ENCODE measurements around the gene TECR. TPM values are rescaled to one million over a fixed set of nuclear protein-coding genes. Genes with fewer than 3 reads are reported as not detected.

Gene TECR
- total RNA-seq, 2 donors from 2014 or later, result 100 to 139 TPM

GRCh38 chr19:14517446-14517839 is 12.0 kb upstream of the TECR start:
- ATAC-seq (replicated peaks), result no peak
- H3K27me3 Mint-ChIP-seq, result no peaks in the 10 kb centered on the region
- H3K36me3 Mint-ChIP-seq (ENCODE audit: low read depth), result peaks cover 56% of the 10 kb centered on the region
- H3K4me1 Mint-ChIP-seq, result peaks cover 46% of the 10 kb centered on the region
- peak overlapping the region; percentile 92 for H3K27ac Mint-ChIP-seq
- peak overlapping the region; percentile 99 for H3K4me3 Mint-ChIP-seq
- no peaks in the 10 kb centered on the region for H3K9me3 Mint-ChIP-seq

DNA sequence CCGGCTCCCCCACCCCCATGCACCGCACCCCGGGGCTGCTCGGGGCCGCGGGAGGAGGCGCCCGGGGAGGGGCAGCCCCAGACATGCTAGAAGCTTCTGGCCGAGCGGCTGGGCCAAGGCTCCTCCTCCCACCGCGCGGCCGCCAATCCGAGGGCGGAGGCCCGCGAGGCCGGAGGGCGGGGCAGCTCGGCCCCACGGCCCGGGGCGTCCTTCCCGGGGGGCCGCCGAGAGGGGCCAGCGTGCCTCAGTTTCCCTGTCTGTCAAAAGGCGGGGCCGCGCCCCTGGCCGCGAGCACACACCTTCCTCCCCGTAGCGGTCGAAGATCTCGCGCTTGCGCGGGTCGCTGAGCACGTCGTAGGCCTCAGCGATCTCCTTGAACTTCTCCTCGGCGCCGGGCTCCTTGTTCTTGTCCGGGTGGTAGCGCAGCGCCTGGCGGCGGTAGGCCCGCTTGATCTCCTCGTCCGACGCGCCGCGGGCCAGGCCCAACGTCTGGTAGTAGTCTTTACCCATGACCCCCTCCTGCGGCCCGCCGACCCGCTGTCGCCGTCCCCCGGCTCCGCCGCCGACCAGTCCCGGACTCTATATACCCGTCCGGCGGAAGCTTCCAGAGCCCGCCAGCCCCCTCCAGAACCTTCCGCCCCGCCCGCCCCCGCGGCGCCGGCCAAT is 11.4 kb upstream of the TECR start, which contains the start of gene DNAJB1:
Gene DNAJB1, minus strand, starts transcription at position 558 of the 666 bp plus-strand sequence. Its CDS starts 48 bp downstream, at position 510.
- no peaks in the 10 kb centered on the region for H3K27me3 Mint-ChIP-seq
- H3K36me3 Mint-ChIP-seq (ENCODE audit: low read depth), result peaks cover 56% of the 10 kb centered on the region
- ATAC-seq (replicated peaks), result peak; percentile 62
- H3K4me1 Mint-ChIP-seq, result peaks cover 51% of the 10 kb centered on the region
- peak within 1 kb of the TSS; percentile 95 for H3K27ac Mint-ChIP-seq
- peak within 1 kb of the TSS; percentile 99 for H3K4me3 Mint-ChIP-seq
- no peaks in the 10 kb centered on the region for H3K9me3 Mint-ChIP-seq

DNA sequence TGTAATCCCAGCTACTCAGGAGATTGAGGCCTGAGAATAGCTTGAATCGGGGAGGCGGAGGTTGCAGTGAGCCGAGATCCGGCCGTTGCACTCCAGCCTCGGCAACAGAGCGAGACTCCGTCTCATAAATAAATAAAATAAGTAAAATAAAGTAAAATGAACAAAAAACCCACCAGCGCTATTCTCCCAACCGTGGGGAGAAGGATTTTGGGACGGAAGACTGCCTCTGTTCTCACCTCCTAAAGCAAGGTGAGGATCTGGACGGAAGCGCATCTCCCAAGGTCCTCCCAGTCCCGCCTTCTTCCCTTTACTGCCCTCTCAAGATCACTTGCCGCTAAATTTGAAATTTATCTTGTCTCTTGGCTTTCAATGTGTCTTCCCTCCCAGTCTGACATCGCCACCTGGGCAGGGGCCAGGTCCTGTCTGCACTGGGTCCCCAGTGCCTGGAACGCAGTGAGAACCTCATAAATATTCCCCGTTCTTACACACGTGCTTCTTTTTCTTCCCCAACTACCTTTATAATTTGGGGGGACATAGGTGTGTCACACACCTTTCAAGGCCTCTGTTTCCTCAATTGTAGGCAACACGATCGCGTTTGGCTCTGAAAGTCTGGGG is 10.0 kb upstream of the TECR start:
- Mint-ChIP-seq H3K27me3 (no peaks in the 10 kb centered on the region), H3K9me3 (no peaks in the 10 kb centered on the region), H3K4me1 (peaks cover 52% of the 10 kb centered on the region), H3K27ac (peak overlapping the region; percentile 95), H3K4me3 (peak overlapping the region; percentile 99), H3K36me3 (ENCODE audit: low read depth) (peaks cover 43% of the 10 kb centered on the region)
- ATAC-seq (replicated peaks), result no peak

GRCh38 chr19:14519860-14520407 is 9.5 kb upstream of the TECR start:
- H3K27me3 Mint-ChIP-seq, result no peaks in the 10 kb centered on the region
- H3K4me1 Mint-ChIP-seq, result peaks cover 46% of the 10 kb centered on the region
- H3K27ac Mint-ChIP-seq, result peak overlapping the region; percentile 95
- peaks cover 37% of the 10 kb centered on the region for H3K36me3 Mint-ChIP-seq (ENCODE audit: low read depth)
- no peaks in the 10 kb centered on the region for H3K9me3 Mint-ChIP-seq
- H3K4me3 Mint-ChIP-seq, result peak overlapping the region; percentile 99
- ATAC-seq (replicated peaks), result no peak

GRCh38 chr19:14520543-14520942 is 8.9 kb upstream of the TECR start:
- Mint-ChIP-seq H3K4me1 (peaks cover 44% of the 10 kb centered on the region), H3K27ac (peak overlapping the region; percentile 95), H3K9me3 (no peaks in the 10 kb centered on the region), H3K27me3 (no peaks in the 10 kb centered on the region), H3K4me3 (peak overlapping the region; percentile 99), H3K36me3 (ENCODE audit: low read depth) (peaks cover 31% of the 10 kb centered on the region)
- no peak for ATAC-seq (replicated peaks)

- Mint-ChIP-seq H3K36me3 (ENCODE audit: low read depth) (no peaks in the 10 kb centered on the region), H3K9me3 (no peaks in the 10 kb centered on the region), H3K4me3 (no peak overlapping the region), H3K4me1 (peaks cover 32% of the 10 kb centered on the region), H3K27ac (no peak overlapping the region), H3K27me3 (no peaks in the 10 kb centered on the region)
- no peak for ATAC-seq (replicated peaks)
Observed at GRCh38 chr19:14525729-14526128, 3.7 kb upstream of the TECR start.

- no peaks in the 10 kb centered on the region for H3K36me3 Mint-ChIP-seq (ENCODE audit: low read depth)
- no peak overlapping the region for H3K27ac Mint-ChIP-seq
- H3K27me3 Mint-ChIP-seq, result no peaks in the 10 kb centered on the region
- H3K4me3 Mint-ChIP-seq, result no peak overlapping the region
- no peaks in the 10 kb centered on the region for H3K9me3 Mint-ChIP-seq
- H3K4me1 Mint-ChIP-seq, result peaks cover 33% of the 10 kb centered on the region
- ATAC-seq (replicated peaks), result no peak
Observed at GRCh38 chr19:14526423-14526822, 3.0 kb upstream of the TECR start.

DNA sequence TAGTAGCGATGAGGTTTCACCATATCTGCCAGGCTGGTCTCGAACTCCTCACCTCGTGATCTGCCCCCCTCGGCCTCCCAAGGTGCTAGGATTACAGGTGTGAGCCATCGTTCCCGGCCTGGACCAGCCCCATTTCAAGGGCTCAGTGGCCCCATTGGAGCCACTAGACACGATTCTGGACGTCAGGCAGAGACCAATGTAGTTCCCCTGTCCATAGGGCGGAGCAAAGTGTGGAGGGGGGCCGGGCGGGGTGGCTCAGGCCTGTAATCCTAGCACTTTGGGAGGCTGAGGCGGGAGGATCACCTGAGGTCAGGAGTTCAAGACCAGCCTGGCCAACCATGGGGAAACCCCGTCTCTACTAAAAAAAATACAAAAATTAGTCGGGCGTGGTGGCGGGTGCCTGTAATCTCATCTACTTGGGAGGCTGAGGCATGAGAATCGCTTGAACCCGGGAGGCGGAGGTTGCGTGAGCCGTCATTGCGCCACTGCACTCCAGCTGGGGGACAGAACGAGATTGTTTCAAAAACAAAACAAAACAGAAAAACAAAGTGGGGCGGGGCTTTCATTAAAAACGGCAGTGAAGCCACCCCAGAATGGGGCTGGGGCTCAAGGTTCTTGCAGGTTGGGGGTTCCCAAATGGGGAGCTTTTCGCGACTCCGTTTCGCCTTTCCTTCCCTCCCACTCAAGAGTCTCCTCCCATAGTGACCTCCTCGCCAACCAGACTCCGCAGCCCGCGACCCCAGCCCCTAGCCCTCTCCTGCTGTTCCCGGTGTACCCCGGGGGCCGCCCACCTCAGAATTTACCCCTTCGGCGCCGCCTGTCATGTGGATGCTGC is 758 bp upstream of the TECR start:
- ATAC-seq (replicated peaks), result peak; percentile 1
- peak overlapping the region; percentile 96 for H3K27ac Mint-ChIP-seq
- H3K4me1 Mint-ChIP-seq, result peaks cover 17% of the 10 kb centered on the region
- peak overlapping the region; percentile 95 for H3K4me3 Mint-ChIP-seq
- H3K36me3 Mint-ChIP-seq (ENCODE audit: low read depth), result peaks cover 18% of the 10 kb centered on the region
- H3K9me3 Mint-ChIP-seq, result no peaks in the 10 kb centered on the region
- no peaks in the 10 kb centered on the region for H3K27me3 Mint-ChIP-seq

GRCh38 chr19:14530005-14530348 is 583 bp downstream of the TECR start:
- Mint-ChIP-seq H3K36me3 (ENCODE audit: low read depth) (peaks cover 18% of the 10 kb centered on the region), H3K27ac (peak overlapping the region; percentile 96), H3K4me1 (peaks cover 17% of the 10 kb centered on the region), H3K4me3 (peak overlapping the region; percentile 95), H3K27me3 (no peaks in the 10 kb centered on the region), H3K9me3 (no peaks in the 10 kb centered on the region)
- no peak for ATAC-seq (replicated peaks)

- ATAC-seq (replicated peaks), result no peak
- no peaks in the 10 kb centered on the region for H3K9me3 Mint-ChIP-seq
- no peak overlapping the region for H3K27ac Mint-ChIP-seq
- H3K36me3 Mint-ChIP-seq (ENCODE audit: low read depth), result peaks cover 18% of the 10 kb centered on the region
- no peaks in the 10 kb centered on the region for H3K27me3 Mint-ChIP-seq
- H3K4me3 Mint-ChIP-seq, result peak overlapping the region; percentile 95
- peaks cover 14% of the 10 kb centered on the region for H3K4me1 Mint-ChIP-seq
Observed at GRCh38 chr19:14530506-14530905, 1.1 kb downstream of the TECR start.

- H3K27me3 Mint-ChIP-seq, result no peaks in the 10 kb centered on the region
- H3K4me1 Mint-ChIP-seq, result peaks cover 9% of the 10 kb centered on the region
- H3K36me3 Mint-ChIP-seq (ENCODE audit: low read depth), result peaks cover 18% of the 10 kb centered on the region
- H3K4me3 Mint-ChIP-seq, result no peak overlapping the region
- no peaks in the 10 kb centered on the region for H3K9me3 Mint-ChIP-seq
- ATAC-seq (replicated peaks), result no peak
- no peak overlapping the region for H3K27ac Mint-ChIP-seq
Observed at GRCh38 chr19:14533450-14533849, 4.1 kb downstream of the TECR start.

DNA sequence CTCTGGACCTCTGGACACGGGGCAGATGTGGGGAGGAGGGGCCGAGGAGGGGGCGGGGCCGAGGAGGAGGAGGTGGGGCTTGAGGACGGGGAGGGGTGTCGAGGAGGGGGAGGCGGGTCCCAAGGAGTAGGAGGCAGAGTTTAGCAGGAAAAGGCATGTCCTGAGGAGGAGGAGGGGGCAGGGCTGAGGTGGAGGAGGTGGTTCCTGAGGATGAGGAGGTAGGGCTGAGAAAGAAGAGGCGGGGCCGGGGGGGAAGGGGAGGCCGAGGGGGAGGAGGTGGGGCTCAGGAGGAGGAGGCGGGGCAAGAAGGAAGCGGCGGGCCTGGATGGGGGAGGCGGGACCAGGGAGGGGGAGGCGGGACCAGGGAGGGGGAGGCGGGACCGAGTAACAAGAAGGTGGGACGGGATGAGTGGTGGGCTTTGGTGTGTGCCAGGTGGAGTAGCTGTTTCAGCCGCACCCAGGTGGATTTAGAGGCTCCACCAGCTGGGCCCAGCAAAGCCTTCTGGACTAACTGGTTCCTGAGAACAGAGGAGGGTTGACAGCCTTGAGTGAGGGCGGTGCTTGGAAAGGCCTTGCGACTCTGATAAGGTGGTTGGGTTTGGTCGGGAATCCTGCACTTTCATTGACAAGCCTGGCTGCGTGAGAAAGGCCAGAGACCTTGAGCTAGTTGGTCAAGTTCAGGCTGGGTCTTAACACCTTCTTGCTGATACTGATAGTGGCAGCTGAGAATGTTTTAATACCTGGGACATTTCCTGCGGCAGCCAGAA is 7.7 kb downstream of the TECR start:
- ATAC-seq (replicated peaks), result peak; percentile 64
- Mint-ChIP-seq H3K4me3 (no peak overlapping the region), H3K4me1 (no peaks in the 10 kb centered on the region), H3K27me3 (no peaks in the 10 kb centered on the region), H3K27ac (no peak overlapping the region), H3K36me3 (ENCODE audit: low read depth) (peaks cover 22% of the 10 kb centered on the region), H3K9me3 (no peaks in the 10 kb centered on the region)

DNA sequence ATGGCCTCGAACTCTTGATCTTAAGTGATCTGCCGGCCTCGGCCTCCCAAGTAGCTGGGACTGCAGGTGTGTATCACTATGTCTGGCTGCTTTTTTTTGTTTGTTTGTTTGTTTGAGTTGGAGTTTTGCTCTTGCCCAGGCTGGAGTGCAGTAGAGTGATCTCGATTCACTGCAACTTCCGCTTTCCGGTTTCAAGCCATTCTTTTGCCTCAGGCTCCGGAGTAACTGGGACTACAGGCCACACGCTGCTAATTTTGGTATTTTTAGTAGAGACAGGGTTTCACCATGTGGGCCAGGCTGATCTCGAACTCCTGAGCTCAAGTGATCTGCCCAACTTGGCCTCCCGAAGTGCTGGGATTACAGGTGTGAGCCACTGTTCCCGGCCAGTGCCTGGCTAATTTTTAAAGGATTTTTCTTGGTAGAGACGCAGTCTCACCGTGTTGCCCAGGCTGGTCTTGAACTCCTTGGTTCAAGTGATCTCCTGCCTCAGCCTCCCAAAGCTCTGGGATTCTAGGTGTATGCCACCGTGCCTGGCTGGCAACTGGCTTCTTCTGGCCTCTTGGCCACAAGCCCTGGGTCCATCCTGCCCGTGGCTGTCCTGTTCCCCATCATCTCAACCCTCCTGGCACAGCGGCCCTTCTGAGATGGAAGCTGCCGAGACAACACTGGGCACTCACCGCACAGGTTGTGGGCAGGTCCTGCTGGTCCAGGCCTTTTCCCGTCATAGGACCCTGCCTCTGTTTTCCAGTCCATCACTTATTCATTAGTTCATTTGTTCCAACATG is 11.5 kb downstream of the TECR start:
- Mint-ChIP-seq H3K27ac (no peak overlapping the region), H3K36me3 (ENCODE audit: low read depth) (peaks cover 7% of the 10 kb centered on the region)

More for the DNA sequence above, 11.5 kb downstream of the TECR start:
- ATAC-seq (replicated peaks), result no peak
- Mint-ChIP-seq H3K27me3 (no peaks in the 10 kb centered on the region), H3K9me3 (no peaks in the 10 kb centered on the region), H3K4me1 (no peaks in the 10 kb centered on the region), H3K4me3 (no peak overlapping the region)
